Right renal cortex interstitium (tissue), 3 donors: ENCODE measurements around the gene ATP13A4. TPM values are rescaled to one million over a fixed set of nuclear protein-coding genes. Genes with fewer than 3 reads are reported as not detected.
"Not testable (repeated sequence)": the region's sequence is repeated elsewhere in the genome, so short reads cannot be mapped to it uniquely, and the experiment has no call there.

Source experiments
- DNase-seq, 3 donors: peaks; one replicate each; pipeline ENCODE4 v3.0.0-alpha.2; 2013; ENCODE audit warnings: low read depth in 3 of 3, low spot score in 2 of 3
- polyA plus RNA-seq, 3 donors: library from polyadenylated mRNA; unstranded; fragments of 120-200 nt; gene quantifications; one replicate each; pipeline ENCODE4 v1.2.1, GENCODE V29; 2013; ENCODE audit not compliant: insufficient read length in 3 of 3

ATP13A4 gene
- polyA plus RNA-seq, 3 donors: 0.78 to 1.3 (median 1.2) TPM

GRCh38 chr3:193560091-193560490 lies 5.4 kb upstream of the ATP13A4 start:
- DNase-seq: no peak

GRCh38 chr3:193559100-193559499 lies 4.4 kb upstream of the ATP13A4 start:
- no peak for DNase-seq

- no peak for DNase-seq
Observed at GRCh38 chr3:193556841-193557240, 2.1 kb upstream of the ATP13A4 start.

GRCh38 chr3:193553586-193553985 lies 1.1 kb downstream of the ATP13A4 start:
- DNase-seq: no peak

- DNase-seq: no peak
Observed at GRCh38 chr3:193552923-193553322, 1.8 kb downstream of the ATP13A4 start.

GRCh38 chr3:193548406-193548805 lies 6.3 kb downstream of the ATP13A4 start:
- DNase-seq: no peak

GRCh38 chr3:193546129-193546528 lies 8.6 kb downstream of the ATP13A4 start:
- DNase-seq: no peak

- no peak for DNase-seq
Observed at GRCh38 chr3:193545304-193545703, 9.4 kb downstream of the ATP13A4 start.

- DNase-seq: no peak
Observed at GRCh38 chr3:193544289-193544688, 10.4 kb downstream of the ATP13A4 start.

GRCh38 chr3:193530231-193531165 lies 24.2 kb downstream of the ATP13A4 start:
- DNase-seq: no peak

- not testable (repeated sequence) for DNase-seq
Observed at GRCh38 chr3:193526085-193526484, 28.6 kb downstream of the ATP13A4 start.

- DNase-seq: no peak
Observed at GRCh38 chr3:193522473-193522872, 32.2 kb downstream of the ATP13A4 start.

GRCh38 chr3:193520738-193521137 lies 34.0 kb downstream of the ATP13A4 start:
- DNase-seq: no peak

- DNase-seq: no peak
Observed at GRCh38 chr3:193515966-193516365, 38.7 kb downstream of the ATP13A4 start.

GRCh38 chr3:193510154-193510553 lies 44.5 kb downstream of the ATP13A4 start:
- DNase-seq: no peak

- no peak for DNase-seq
Observed at GRCh38 chr3:193509103-193509965, 45.4 kb downstream of the ATP13A4 start.

GRCh38 chr3:193508108-193508507 lies 46.6 kb downstream of the ATP13A4 start:
- no peak for DNase-seq

- DNase-seq: no peak
Observed at GRCh38 chr3:193507566-193507965, 47.1 kb downstream of the ATP13A4 start.

- DNase-seq: no peak
Observed at GRCh38 chr3:193506921-193507320, 47.8 kb downstream of the ATP13A4 start.

GRCh38 chr3:193502871-193503270 lies 51.8 kb downstream of the ATP13A4 start:
- no peak for DNase-seq

GRCh38 chr3:193499801-193500485 lies 54.8 kb downstream of the ATP13A4 start:
- DNase-seq: no peak
